Mammary epithelial cell (primary cell): ENCODE results near the gene NHERF2.

Source experiments
- CTCF ChIP-seq, 2 donors: IDR thresholded peaks in 1 of 2; conservative IDR thresholded peaks in 1 of 2; 2 replicates each; pipeline ENCODE4 v1.5.1; 2011 to 2012; ENCODE audit warnings: inconsistent platforms in 2 of 2, low read length in 2 of 2, mild to moderate bottlenecking in 2 of 2, control low read depth in 1 of 2, low read depth in 1 of 2; ENCODE audit not compliant: insufficient read depth in 1 of 2; ENCODE audit errors: extremely low read depth in 1 of 2
- EZH2 ChIP-seq: IDR thresholded peaks from 2 replicates; pipeline ENCODE4 v1.6.1; 2012; ENCODE audit warnings: low read length, inconsistent platforms, borderline replicate concordance

GRCh38 chr16:2007081-2007836, 19.4 kb upstream of the NHERF2 start:
- TF ChIP-seq CTCF (conservative IDR thresholded peaks at IDR 0.05 in 1 of 2, IDR thresholded peaks at IDR 0.05 in 1 of 2; ENCODE audit: extremely low read depth in 1 of 2, insufficient read depth in 1 of 2, low read depth in 1 of 2, low read length in 2 of 2) (no peak), EZH2 (no peak)
